Measurements from ENCODE around the gene TRIO.

TRIO gene

DNA sequence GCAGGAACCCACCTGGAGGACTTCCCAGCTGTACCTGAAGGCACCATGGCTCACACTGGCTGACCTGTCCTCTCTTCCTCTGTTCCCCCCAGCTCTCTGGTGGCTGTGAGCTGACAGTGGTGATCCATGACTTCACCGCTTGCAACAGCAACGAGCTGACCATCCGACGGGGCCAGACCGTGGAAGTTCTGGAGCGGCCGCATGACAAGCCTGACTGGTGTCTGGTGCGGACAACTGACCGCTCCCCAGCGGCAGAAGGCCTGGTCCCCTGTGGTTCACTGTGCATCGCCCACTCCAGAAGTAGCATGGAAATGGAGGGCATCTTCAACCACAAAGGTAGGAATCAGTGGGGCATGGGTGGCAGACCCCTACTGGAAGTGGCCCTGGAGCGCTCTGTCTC, 276.5 kb downstream of the TRIO start:
- no peak overlapping the region for H3K4me3 ChIP-seq (replicated peaks in 1 of 2; ENCODE audit: low read depth in 2 of 2, low read length in 2 of 2)
- TF ChIP-seq, protein P1, sequence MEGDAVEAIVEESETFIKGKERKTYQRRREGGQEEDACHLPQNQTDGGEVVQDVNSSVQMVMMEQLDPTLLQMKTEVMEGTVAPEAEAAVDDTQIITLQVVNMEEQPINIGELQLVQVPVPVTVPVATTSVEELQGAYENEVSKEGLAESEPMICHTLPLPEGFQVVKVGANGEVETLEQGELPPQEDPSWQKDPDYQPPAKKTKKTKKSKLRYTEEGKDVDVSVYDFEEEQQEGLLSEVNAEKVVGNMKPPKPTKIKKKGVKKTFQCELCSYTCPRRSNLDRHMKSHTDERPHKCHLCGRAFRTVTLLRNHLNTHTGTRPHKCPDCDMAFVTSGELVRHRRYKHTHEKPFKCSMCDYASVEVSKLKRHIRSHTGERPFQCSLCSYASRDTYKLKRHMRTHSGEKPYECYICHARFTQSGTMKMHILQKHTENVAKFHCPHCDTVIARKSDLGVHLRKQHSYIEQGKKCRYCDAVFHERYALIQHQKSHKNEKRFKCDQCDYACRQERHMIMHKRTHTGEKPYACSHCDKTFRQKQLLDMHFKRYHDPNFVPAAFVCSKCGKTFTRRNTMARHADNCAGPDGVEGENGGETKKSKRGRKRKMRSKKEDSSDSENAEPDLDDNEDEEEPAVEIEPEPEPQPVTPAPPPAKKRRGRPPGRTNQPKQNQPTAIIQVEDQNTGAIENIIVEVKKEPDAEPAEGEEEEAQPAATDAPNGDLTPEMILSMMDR (IDR thresholded peaks at IDR 0.05; ENCODE audit: low read depth, low read length): no peak
- no peak for DNase-seq (ENCODE audit: low read depth in 2 of 2)

DNA sequence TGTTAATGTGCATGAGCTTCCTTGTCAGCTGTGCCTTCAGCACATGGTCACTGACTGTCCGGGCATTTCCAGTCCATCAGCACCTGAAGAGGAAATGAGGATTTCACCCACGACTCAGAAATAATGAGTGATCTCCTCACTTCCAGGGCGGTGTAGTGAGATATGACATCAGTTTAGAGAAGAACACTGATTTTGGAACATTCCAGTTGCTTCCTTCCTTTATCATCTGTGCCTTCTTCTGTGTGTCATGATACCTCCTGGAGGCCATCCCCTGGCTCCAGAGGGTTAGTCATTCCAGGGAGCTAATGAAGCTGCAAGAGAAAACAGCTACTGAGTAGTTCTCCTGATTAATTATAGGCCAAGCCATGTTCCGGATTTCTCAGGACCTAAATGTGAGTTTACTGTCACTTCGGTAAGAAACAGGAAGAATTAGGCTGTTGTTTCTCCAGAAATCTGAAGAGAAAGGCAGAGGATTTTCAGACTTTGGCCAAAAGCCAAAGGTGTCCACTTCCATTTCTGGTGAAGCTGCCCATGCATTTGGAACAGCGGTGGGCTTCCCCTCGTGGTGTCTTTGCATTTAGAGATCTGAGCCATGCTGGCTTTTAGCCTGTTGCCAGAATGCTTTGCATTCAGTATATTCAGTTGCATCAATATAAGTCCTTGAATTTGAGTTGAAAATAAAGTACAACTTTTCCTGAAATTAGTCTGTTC, 277.1 kb downstream of the TRIO start:
- DNase-seq (ENCODE audit: low read depth in 2 of 2): peak in 1 of 2 donors; percentile 56
- TF ChIP-seq, protein P1 (IDR thresholded peaks at IDR 0.05; ENCODE audit: low read depth, low read length): no peak
- no peak overlapping the region for H3K4me3 ChIP-seq (replicated peaks in 1 of 2; ENCODE audit: low read depth in 2 of 2, low read length in 2 of 2)

DNA sequence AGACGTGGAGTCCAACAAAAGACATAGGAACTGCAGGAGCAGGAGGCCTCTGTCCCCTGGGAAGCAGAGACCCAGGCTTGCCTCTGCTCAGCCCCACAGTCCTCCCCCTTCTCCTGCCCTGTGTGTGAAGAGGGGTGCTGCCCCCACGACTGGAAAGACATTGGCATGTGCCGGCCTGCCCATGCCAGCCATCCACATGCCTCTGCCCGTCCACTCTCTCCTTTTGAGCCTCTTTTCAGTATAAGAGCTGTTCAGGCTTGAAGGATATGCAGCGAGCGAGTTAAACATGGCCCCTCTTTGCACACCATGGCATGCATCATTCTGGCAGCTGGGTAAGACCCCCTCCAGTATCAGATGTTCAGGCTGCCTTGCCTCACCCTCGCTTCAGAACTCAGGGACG, 278.7 kb downstream of the TRIO start:
- TF ChIP-seq, protein P1 (IDR thresholded peaks at IDR 0.05; ENCODE audit: low read depth, low read length): no peak
- H3K4me3 ChIP-seq (replicated peaks in 1 of 2; ENCODE audit: low read depth in 2 of 2, low read length in 2 of 2): no peak overlapping the region
- no peak for DNase-seq (ENCODE audit: low read depth in 2 of 2)

DNA sequence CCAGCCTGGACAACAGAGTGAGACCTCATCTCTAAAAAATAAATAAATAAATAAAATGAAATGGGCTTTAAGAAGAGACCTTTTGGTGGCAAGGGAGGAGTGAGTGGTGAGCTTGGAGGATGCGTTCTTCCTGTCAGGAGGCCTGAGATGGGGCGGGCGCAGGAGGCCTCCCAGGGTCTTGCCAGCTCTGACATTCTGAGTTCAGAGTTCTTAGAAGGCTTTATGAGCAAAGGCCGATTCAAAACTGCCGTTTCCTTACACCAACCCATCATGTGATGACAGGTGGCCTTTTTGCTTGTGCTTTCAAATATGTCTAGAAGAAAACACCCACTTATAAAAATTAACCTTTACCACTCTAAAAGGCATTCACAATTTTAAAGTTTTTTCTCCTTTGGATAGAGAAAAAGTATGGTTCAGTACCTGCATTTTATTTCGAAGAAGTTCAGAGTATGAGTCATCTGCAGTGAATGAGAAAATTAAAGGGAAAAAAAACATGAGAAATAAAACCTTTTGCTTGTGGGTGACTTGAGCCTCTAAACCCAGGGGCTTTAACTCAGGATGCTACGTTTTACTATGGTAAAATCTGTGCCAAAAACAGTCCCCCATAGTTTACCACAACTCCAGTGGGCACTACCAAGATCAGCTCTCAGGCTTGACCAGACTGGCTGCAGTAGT, 281.0 kb downstream of the TRIO start:
- TF ChIP-seq, protein P1 (IDR thresholded peaks at IDR 0.05; ENCODE audit: low read depth, low read length): no peak
- no peak for DNase-seq (ENCODE audit: low read depth in 2 of 2)
- no peak overlapping the region for H3K4me3 ChIP-seq (replicated peaks in 1 of 2; ENCODE audit: low read depth in 2 of 2, low read length in 2 of 2)

DNA sequence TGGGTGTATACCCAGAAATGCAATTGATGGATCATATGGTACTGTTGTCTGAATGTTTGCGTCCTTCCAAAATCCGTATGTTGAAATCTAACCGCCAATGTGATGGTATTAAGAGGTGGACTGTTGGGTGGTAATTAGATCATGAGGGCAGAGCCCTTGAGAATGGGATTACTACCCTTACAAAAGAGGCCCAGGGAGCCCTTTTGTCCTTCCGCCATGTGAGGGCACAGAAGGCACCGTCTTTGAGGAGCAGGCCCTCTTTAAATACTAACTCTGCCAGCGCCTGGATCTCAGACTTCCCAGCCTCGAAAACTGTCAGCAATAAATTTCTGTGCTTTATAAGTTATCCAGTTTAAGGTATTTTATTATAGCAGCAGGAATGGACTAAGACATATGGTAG, 282.4 kb downstream of the TRIO start:
- TF ChIP-seq, protein P1 (IDR thresholded peaks at IDR 0.05; ENCODE audit: low read depth, low read length): no peak
- no peak for DNase-seq (ENCODE audit: low read depth in 2 of 2)
- H3K4me3 ChIP-seq (replicated peaks in 1 of 2; ENCODE audit: low read depth in 2 of 2, low read length in 2 of 2): no peak overlapping the region

DNA sequence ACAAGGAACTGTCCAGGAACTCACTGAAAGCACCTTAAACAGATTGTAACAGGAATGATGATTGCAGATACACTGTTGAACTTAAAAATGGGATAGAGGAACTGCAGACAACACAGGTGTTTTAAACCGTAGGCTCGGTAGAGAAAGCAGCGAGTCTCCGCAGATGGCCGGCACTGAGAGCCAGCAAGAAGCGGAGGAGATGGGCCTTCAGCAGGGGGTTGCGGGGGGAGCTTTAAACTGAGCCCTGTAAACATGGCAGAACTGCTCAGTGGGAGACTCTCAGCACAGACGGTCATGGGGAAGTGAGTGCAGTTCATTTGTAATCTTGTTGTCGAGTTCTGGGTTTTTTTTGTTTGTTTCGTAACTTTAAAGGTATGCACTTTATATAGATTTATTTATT, 283.4 kb downstream of the TRIO start:
- no peak overlapping the region for H3K4me3 ChIP-seq (replicated peaks in 1 of 2; ENCODE audit: low read depth in 2 of 2, low read length in 2 of 2)
- TF ChIP-seq, protein P1 (IDR thresholded peaks at IDR 0.05; ENCODE audit: low read depth, low read length): no peak
- DNase-seq (ENCODE audit: low read depth in 2 of 2): no peak

Measured in cardiac fibroblast (primary cell).